ENCODE measurements around the gene TOMM5.

GRCh38 chr9:37571282-37571681, 21.1 kb downstream of the TOMM5 start:
- TF ChIP-seq CTCF (conservative IDR thresholded peaks at IDR 0.05 in 1 of 2, IDR thresholded peaks at IDR 0.05 in 1 of 2; ENCODE audit: low read depth in 1 of 2, low read length in 2 of 2), result no peak
- no peak for TF ChIP-seq EZH2 (IDR thresholded peaks at IDR 0.05; ENCODE audit: low read length, missing control alignments)
